Endothelial cell of umbilical vein (primary cell): ENCODE data around the gene CIITA. TPM values are rescaled to one million over a fixed set of nuclear protein-coding genes. Genes with fewer than 3 reads are reported as not detected.

Experiments
- BruUV-seq: library from RNA; stranded (reverse); fragments of 400-500 nt; replicated peaks from 2 replicates; lab custom pipeline; 2021; lab: Mats Ljungman, UMichigan
- CTCF ChIA-PET: fragments of 300-600, 350-600 bp; sonication (Branson Sonifier 250); formaldehyde crosslinking; loops from one replicate; lab custom pipeline; 2021; ENCODE audit warnings: antibody characterized with exemption, inconsistent platforms; lab: Charles Lee
- POLR2A ChIA-PET: fragments of 300-600, 350-600 bp; sonication (Branson Sonifier 250); formaldehyde crosslinking; loops from one replicate; lab custom pipeline; 2021; ENCODE audit warnings: antibody characterized with exemption, inconsistent platforms; lab: Charles Lee
- DNase-seq: peaks from one replicate; pipeline ENCODE4 v3.0.0-alpha.2; 2011; ENCODE audit warnings: low read depth, low spot score
- FAIRE-seq: peaks from 2 replicates; lab custom pipeline; 2011; peaks lifted over from hg19 to GRCh38; lab: Jason Lieb, UNC
- H2AFZ ChIP-seq: 2 replicates; pipeline ENCODE4 v1.6.0; 2012; ENCODE audit warnings: low read depth, low read length, control low read depth, inconsistent platforms
- H3K27ac ChIP-seq: 2 replicates; pipeline ENCODE4 v1.5.1; 2011; ENCODE audit warnings: low read depth, mild to moderate bottlenecking, control low read depth, low read length, moderate library complexity; ENCODE audit not compliant: insufficient read depth
- H3K27me3 ChIP-seq, 2 experiments: 2 replicates each; pipeline versions ENCODE4 v1.6.0 to v1.6.1; 2011; ENCODE audit warnings: low read length in 2 of 2, mixed read lengths in 1 of 2; ENCODE audit not compliant: control insufficient read depth in 2 of 2, insufficient read depth in 2 of 2
- H3K36me3 ChIP-seq, 2 experiments: 2 replicates in 1 of 2; 3 replicates in 1 of 2; pipeline ENCODE4 v1.5.1; 2011; ENCODE audit warnings: low read length in 2 of 2, mild to moderate bottlenecking in 1 of 2, moderate library complexity in 1 of 2; ENCODE audit not compliant: control insufficient read depth in 2 of 2, insufficient read depth in 2 of 2; ENCODE audit errors: extremely low read depth in 1 of 2
- H3K4me1 ChIP-seq: 3 replicates; pipeline ENCODE4 v1.5.1; 2011; ENCODE audit warnings: mild to moderate bottlenecking, low read length; ENCODE audit not compliant: control insufficient read depth, insufficient read depth; ENCODE audit errors: extremely low read depth
- H3K4me2 ChIP-seq: 2 replicates; pipeline ENCODE4 v1.6.1; 2011; ENCODE audit warnings: low read length, control low read depth, mixed read lengths; ENCODE audit not compliant: insufficient read depth
- H3K4me3 ChIP-seq, 3 experiments: fragments of 200-600 bp in 1 of 3; sonication (generic), shearing (Covaris generic) in 1 of 3; replicated peaks in 1 of 3; 2 replicates each; pipeline ENCODE4 v1.5.1; 2011 to 2016; ENCODE audit warnings: control low read depth in 3 of 3, low read length in 3 of 3, mild to moderate bottlenecking in 2 of 3, inconsistent platforms in 1 of 3, low read depth in 1 of 3, moderate library complexity in 1 of 3; ENCODE audit not compliant: insufficient read depth in 1 of 3
- H3K79me2 ChIP-seq: 2 replicates; pipeline ENCODE4 v1.6.0; 2012; ENCODE audit warnings: low read length, inconsistent platforms; ENCODE audit not compliant: control insufficient read depth, insufficient read depth
- H3K9ac ChIP-seq: replicated peaks from 2 replicates; pipeline ENCODE3; 2011; ENCODE audit warnings: low read length, control low read depth; ENCODE audit not compliant: insufficient read depth; ENCODE audit errors: extremely low read depth
- H3K9me1 ChIP-seq: replicated peaks from 3 replicates; pipeline ENCODE4 v1.6.0; 2011; ENCODE audit warnings: mild to moderate bottlenecking, low read length; ENCODE audit not compliant: control insufficient read depth, insufficient read depth; ENCODE audit errors: extremely low read depth
- H3K9me3 ChIP-seq: replicated peaks from 2 replicates; pipeline ENCODE4 v1.5.1; 2012; ENCODE audit warnings: low read length, inconsistent platforms; ENCODE audit not compliant: control insufficient read depth, insufficient read depth
- H4K20me1 ChIP-seq: replicated peaks from 2 replicates; pipeline ENCODE3; 2011; ENCODE audit warnings: mild to moderate bottlenecking, low read length; ENCODE audit not compliant: control insufficient read depth, insufficient read depth; ENCODE audit errors: extremely low read depth
- CTCF ChIP-seq, 2 donors: IDR thresholded peaks; 1 replicate in 1 of 2; 2 replicates in 1 of 2; pipeline ENCODE4 v1.5.1; 2011; ENCODE audit warnings: low read length in 2 of 2, mild to moderate bottlenecking in 2 of 2, moderate library complexity in 2 of 2, control low read depth in 1 of 2, inconsistent platforms in 1 of 2, low read depth in 1 of 2; ENCODE audit not compliant: insufficient read depth in 1 of 2; ENCODE audit errors: extremely low read depth in 1 of 2
- EZH2 ChIP-seq: IDR thresholded peaks from 2 replicates; pipeline ENCODE4 v1.6.1; 2012; ENCODE audit warnings: borderline replicate concordance, low read depth, mild to moderate bottlenecking, moderate library complexity, low read length, inconsistent platforms; ENCODE audit not compliant: severe bottlenecking
- FOS ChIP-seq: IDR thresholded peaks from 2 replicates; pipeline ENCODE4 v1.6.1; 2011; ENCODE audit warnings: mild to moderate bottlenecking, low read length, moderate library complexity, borderline replicate concordance; ENCODE audit not compliant: insufficient read depth
- GATA2 ChIP-seq: IDR thresholded peaks from 2 replicates; pipeline ENCODE4 v1.7.0; 2011; ENCODE audit warnings: low read depth, mild to moderate bottlenecking, moderate library complexity, mixed read lengths, low read length; ENCODE audit not compliant: insufficient read length, insufficient read depth
- JUN ChIP-seq: IDR thresholded peaks from 2 replicates; pipeline ENCODE4 v1.6.1; 2011; ENCODE audit warnings: borderline replicate concordance, low read depth; ENCODE audit not compliant: insufficient read length, insufficient read depth
- MAX ChIP-seq: IDR thresholded peaks from 2 replicates; pipeline ENCODE4 v1.6.1; 2011; ENCODE audit not compliant: insufficient read depth, insufficient read length
- POLR2A ChIP-seq: IDR thresholded peaks from 2 replicates; pipeline ENCODE4 v1.6.1; 2012; ENCODE audit warnings: low read depth, mild to moderate bottlenecking, control low read depth, low read length
- POLR2AphosphoS5 ChIP-seq: IDR thresholded peaks from 2 replicates; pipeline ENCODE4 v1.6.1; 2012; ENCODE audit warnings: low read depth, mild to moderate bottlenecking, control low read depth, low read length, moderate library complexity; ENCODE audit not compliant: insufficient read depth
- dilution Hi-C: fragments of 300-500 bp; cut with MboI; formaldehyde crosslinking; loops from one replicate; pipeline ENCODE4 v1.15.0; 2019; ENCODE audit warnings: low sequenced_read_pairs; ENCODE audit not compliant: extremely low pct_ligation_motif_present
- intact Hi-C: fragments of 100-400 bp; cut with micrococcal nuclease; formaldehyde crosslinking; loops from one replicate; pipeline ENCODE4 v1.10.0; 2022
- polyA plus RNA-seq, 4 experiments: library from polyadenylated mRNA; depleted of rRNA in 3 of 4; stranded (reverse) in 3 of 4; unstranded in 1 of 4; fragments of >200 nt; gene quantifications; 2 replicates each; pipeline versions ENCODE4 v1.2.1 to v1.2.3, GENCODE V29; 2011 to 2012; ENCODE audit warnings: missing spikeins in 1 of 4
- total RNA-seq: library from RNA; stranded (reverse); gene quantifications from 2 replicates; pipeline ENCODE4 v1.2.3, GENCODE V29; 2021

CIITA gene
- total and polyA plus RNA-seq, 2 donors (not counting 3 experiments of a cell fraction or from before 2014, with no cell fraction given) = not detected

- no peak overlapping the region for H3K4me2 ChIP-seq
- peaks cover 20% of the 10 kb centered on the region for H3K79me2 ChIP-seq
- no peak overlapping the region for H3K9ac ChIP-seq
- H3K27ac ChIP-seq = no peak overlapping the region
- no peaks in the 10 kb centered on the region for H3K9me3 ChIP-seq
- H3K9me1 ChIP-seq = no peaks in the 10 kb centered on the region
- H3K4me3 ChIP-seq = no peak overlapping the region
- TF ChIP-seq CTCF (IDR thresholded peaks at IDR 0.05; ENCODE audit: extremely low read depth in 1 of 2, insufficient read depth in 1 of 2, low read depth in 1 of 2, low read length in 2 of 2) (no peak), GATA2 (no peak), POLR2A (no peak), FOS (no peak), EZH2 (no peak), MAX (no peak), JUN (no peak), POLR2AphosphoS5 (no peak)
- no peak overlapping the region for H2AFZ ChIP-seq
- no peaks in the 10 kb centered on the region for H3K27me3 ChIP-seq
- intact Hi-C loops = no loop called here
- H3K4me1 ChIP-seq = no peaks in the 10 kb centered on the region
- POLR2A ChIA-PET = no interaction called here
- no peak for FAIRE-seq
- H3K36me3 ChIP-seq = peaks cover 0 to 19% of the 10 kb centered on the region in 2 experiments
- no peak for DNase-seq
- no TSS peak for BruUV-seq
- peaks cover 3% of the 10 kb centered on the region for H4K20me1 ChIP-seq
- dilution Hi-C loops = no loop called here
- CTCF ChIA-PET = interaction anchor here (0.6 to 4.7 kb wide), 5 partner anchors 10 to 1923 kb away, joined by 3 to 17 read pairs (median 4); no protein-coding TSS in a partner anchor
Observed at GRCh38 chr16:10931134-10931533, 54.1 kb downstream of the CIITA start.
